ENCODE measurements around the gene KIAA1671.

KIAA1671 gene

DNA sequence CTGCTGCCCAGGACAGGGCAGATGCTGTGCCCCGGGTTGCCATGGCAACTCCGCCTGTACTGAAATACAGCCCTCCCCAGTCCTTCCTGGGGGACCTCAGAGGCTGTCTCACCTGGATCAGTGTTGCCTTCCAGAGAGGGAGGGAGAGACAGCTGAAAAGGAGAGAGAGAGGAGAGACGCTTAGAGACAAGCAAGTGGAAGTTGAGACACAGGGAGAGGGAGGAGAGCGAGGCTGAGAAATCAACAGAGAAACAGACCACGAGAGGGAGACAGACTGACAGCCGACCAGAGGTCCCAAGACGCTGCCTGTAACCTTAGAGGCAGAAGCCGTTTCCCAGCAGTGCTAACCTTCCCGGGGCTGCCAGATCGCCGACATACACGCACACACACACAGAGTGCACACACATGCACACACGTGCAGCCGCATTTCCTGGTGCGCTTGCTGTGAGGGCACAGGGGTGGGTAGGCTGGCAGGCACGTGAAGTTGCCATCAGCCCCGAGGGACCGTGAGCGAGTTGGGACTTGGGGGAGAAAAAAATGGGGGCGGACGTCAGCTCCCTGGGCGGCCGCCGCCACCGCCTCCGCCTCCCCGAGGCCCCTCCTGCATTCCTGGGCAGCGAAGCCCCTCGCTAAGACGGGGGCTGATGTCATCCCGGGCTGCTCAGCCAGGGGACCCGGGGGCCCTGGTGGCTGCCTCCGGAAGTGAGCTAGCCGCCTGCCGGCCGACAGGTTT, 158.5 kb downstream of the KIAA1671 start:
- TF ChIP-seq GATA2 (IDR thresholded peaks at IDR 0.05; ENCODE audit: low read depth, low read length) (no peak), GATA3 (IDR thresholded peaks at IDR 0.05; ENCODE audit: low read depth, low read length) (no peak)

- TF ChIP-seq GATA3 (IDR thresholded peaks at IDR 0.05; ENCODE audit: low read depth, low read length), result no peak
- no peak for TF ChIP-seq GATA2 (IDR thresholded peaks at IDR 0.05; ENCODE audit: low read depth, low read length)
These were observed 159.3 kb downstream of the KIAA1671 start for GRCh38 chr22:25111579-25112517.

GRCh38 chr22:25112538-25113253, 160.2 kb downstream of the KIAA1671 start:
- no peak for TF ChIP-seq GATA2 (IDR thresholded peaks at IDR 0.05; ENCODE audit: low read depth, low read length)
- TF ChIP-seq GATA3 (IDR thresholded peaks at IDR 0.05; ENCODE audit: low read depth, low read length), result no peak

DNA sequence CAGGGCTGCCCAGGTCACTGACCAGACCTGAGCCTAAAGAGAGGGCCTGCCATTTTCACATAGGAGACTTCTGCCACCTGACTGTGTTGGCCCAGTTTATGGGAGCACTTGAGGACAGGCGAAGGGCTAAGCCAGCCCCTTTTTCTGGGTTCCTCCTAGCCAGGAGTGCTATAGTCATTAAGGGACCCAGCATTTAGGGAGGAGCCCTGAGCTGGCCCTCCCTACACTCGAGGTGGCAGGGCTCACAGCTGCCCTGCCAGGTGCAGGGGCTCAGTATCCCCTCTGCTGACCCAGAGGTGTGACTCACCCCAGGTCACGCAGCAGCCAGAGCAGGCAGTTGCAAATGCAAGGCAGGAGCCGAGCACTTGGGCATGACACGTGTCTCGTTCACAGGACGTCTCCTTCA, 160.8 kb downstream of the KIAA1671 start:
- TF ChIP-seq GATA2 (IDR thresholded peaks at IDR 0.05; ENCODE audit: low read depth, low read length), result no peak
- TF ChIP-seq GATA3 (IDR thresholded peaks at IDR 0.05; ENCODE audit: low read depth, low read length), result no peak

- TF ChIP-seq GATA2 (IDR thresholded peaks at IDR 0.05; ENCODE audit: low read depth, low read length), result no peak
- TF ChIP-seq GATA3 (IDR thresholded peaks at IDR 0.05; ENCODE audit: low read depth, low read length), result no peak
These were observed 162.2 kb downstream of the KIAA1671 start for GRCh38 chr22:25114369-25115362.

DNA sequence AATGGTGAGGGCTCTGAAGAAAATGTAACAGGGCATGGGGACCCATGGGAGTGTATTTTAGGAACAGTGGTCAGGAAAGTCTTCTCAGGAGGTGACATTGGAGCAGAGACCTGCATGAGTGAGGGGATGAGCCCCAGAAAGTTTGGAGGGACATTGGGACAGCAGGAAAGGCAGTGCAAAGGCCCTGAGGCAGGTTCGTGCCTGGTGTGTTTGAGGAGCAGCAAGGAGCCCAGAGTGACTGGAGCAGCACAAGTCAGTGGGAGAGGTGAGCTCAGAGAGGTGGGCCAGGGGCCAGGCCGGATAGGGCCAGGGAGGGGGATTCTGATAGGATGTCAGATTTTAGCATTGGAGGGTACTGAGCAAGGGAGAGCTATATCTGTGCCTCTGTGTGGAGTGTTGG, 167.1 kb downstream of the KIAA1671 start:
- TF ChIP-seq GATA2 (IDR thresholded peaks at IDR 0.05; ENCODE audit: low read depth, low read length), result no peak
- TF ChIP-seq GATA3 (IDR thresholded peaks at IDR 0.05; ENCODE audit: low read depth, low read length), result no peak

GRCh38 chr22:25120093-25120561, 167.6 kb downstream of the KIAA1671 start:
- no peak for TF ChIP-seq GATA2 (IDR thresholded peaks at IDR 0.05; ENCODE audit: low read depth, low read length)
- TF ChIP-seq GATA3 (IDR thresholded peaks at IDR 0.05; ENCODE audit: low read depth, low read length), result no peak

GRCh38 chr22:25120761-25121212, 168.3 kb downstream of the KIAA1671 start:
- no peak for TF ChIP-seq GATA2 (IDR thresholded peaks at IDR 0.05; ENCODE audit: low read depth, low read length)
- TF ChIP-seq GATA3 (IDR thresholded peaks at IDR 0.05; ENCODE audit: low read depth, low read length), result no peak

DNA sequence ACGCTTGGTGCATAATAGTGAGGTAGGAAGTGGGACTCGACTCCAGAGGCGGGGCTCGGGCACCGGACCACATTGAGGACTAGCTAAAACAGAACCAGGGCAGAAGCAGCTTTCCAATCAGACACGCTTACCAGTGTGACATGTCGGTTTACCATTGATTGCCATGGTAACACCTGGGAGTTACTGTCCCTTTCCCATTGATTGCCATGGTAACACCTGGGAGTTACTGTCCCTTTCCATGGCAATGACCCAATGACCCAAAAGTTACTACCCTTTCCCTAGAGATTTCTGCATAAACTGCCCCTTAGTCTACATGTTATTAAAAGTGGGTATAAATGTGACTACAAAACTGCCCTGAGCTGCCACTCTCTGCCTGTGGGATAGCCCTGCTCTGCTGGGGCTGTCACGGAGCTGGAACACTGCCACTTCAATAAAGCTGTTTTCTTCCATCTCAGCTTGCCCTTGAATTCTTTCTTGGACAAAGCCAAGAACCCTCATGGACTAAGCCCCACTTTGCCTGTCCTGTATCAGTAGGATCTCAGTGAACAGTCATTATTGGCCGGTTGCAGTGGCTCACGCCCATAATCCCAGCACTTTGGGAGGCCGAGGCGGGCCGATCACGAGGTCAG, 169.7 kb downstream of the KIAA1671 start:
- TF ChIP-seq GATA2 (IDR thresholded peaks at IDR 0.05; ENCODE audit: low read depth, low read length) (no peak), GATA3 (IDR thresholded peaks at IDR 0.05; ENCODE audit: low read depth, low read length) (no peak)

GRCh38 chr22:25123677-25124076, 171.2 kb downstream of the KIAA1671 start:
- no peak for TF ChIP-seq GATA3 (IDR thresholded peaks at IDR 0.05; ENCODE audit: low read depth, low read length)
- no peak for TF ChIP-seq GATA2 (IDR thresholded peaks at IDR 0.05; ENCODE audit: low read depth, low read length)

- TF ChIP-seq GATA3 (IDR thresholded peaks at IDR 0.05; ENCODE audit: low read depth, low read length) (no peak), GATA2 (IDR thresholded peaks at IDR 0.05; ENCODE audit: low read depth, low read length) (no peak)
These were observed 173.3 kb downstream of the KIAA1671 start for GRCh38 chr22:25125693-25126357.

GRCh38 chr22:25126510-25126909, 174.0 kb downstream of the KIAA1671 start:
- TF ChIP-seq GATA3 (IDR thresholded peaks at IDR 0.05; ENCODE audit: low read depth, low read length), result no peak
- no peak for TF ChIP-seq GATA2 (IDR thresholded peaks at IDR 0.05; ENCODE audit: low read depth, low read length)
